ENCODE results near the gene CFLAR. TPM values are rescaled to one million over a fixed set of nuclear protein-coding genes. Genes with fewer than 3 reads are reported as not detected.
A peak's percentile ranks its signal among the peaks of the same experiment; 100 is the strongest.

Gene CFLAR
- total and polyA plus RNA-seq, 2 of the 13 experiments (the other 11 are each of a cell fraction or from before 2014, with no cell fraction given): 43.8 to 92.1 TPM

DNA sequence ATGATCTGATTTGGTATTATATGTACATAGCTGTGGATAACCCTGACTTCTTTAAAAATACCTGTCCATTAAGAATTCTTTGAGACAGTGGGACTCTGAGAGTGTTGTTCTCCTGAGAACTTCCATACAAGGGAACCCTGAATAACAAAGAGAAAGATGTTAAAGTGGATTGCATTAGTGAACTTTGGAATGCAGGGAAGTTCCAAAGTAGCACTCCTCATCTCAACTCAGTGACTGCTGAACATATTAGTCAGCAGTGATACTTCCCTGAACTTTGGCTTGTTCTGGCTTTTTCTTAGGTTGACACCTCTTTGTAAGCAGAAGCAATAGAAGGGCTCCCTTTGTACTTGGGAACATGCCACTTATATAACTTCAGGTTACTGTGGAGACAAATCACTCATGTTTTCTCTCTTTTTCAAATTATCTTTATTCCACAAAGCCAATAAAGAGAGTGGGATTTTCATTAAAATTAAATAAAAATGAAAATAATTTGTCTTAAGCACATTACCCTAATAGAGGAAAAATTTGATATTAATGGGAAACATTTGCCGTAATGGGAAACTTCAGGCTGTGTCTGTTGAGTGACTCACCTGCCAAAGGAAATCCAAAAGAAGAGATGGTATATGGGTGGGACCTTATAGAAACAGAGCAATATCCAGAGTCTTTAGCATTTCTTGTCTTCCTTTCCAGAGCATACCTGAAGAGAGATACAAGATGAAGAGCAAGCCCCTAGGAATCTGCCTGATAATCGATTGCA is 33.3 kb downstream of the CFLAR start (continued):
- TF ChIP-seq, protein P1, sequence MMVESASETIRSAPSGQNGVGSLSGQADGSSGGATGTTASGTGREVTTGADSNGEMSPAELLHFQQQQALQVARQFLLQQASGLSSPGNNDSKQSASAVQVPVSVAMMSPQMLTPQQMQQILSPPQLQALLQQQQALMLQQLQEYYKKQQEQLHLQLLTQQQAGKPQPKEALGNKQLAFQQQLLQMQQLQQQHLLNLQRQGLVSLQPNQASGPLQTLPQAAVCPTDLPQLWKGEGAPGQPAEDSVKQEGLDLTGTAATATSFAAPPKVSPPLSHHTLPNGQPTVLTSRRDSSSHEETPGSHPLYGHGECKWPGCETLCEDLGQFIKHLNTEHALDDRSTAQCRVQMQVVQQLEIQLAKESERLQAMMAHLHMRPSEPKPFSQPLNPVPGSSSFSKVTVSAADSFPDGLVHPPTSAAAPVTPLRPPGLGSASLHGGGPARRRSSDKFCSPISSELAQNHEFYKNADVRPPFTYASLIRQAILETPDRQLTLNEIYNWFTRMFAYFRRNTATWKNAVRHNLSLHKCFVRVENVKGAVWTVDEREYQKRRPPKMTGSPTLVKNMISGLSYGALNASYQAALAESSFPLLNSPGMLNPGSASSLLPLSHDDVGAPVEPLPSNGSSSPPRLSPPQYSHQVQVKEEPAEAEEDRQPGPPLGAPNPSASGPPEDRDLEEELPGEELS (CRISPR knock-in tag; IDR thresholded peaks at IDR 0.05): peak; percentile 66
- TF ChIP-seq, protein P2, sequence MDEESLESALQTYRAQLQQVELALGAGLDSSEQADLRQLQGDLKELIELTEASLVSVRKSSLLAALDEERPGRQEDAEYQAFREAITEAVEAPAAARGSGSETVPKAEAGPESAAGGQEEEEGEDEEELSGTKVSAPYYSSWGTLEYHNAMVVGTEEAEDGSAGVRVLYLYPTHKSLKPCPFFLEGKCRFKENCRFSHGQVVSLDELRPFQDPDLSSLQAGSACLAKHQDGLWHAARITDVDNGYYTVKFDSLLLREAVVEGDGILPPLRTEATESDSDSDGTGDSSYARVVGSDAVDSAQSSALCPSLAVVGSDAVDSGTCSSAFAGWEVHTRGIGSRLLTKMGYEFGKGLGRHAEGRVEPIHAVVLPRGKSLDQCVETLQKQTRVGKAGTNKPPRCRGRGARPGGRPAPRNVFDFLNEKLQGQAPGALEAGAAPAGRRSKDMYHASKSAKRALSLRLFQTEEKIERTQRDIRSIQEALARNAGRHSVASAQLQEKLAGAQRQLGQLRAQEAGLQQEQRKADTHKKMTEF (CRISPR knock-in tag; IDR thresholded peaks at IDR 0.05): peak; percentile 85
- 0 out of 2 replicates have a peak, but pooled peaks have one; percentile 17 for TF ChIP-seq TGIF2 (CRISPR knock-in tag; IDR thresholded peaks at IDR 0.05)
- TF ChIP-seq NFIC (IDR thresholded peaks at IDR 0.05; ENCODE audit: low read length): peak; percentile 66; the same call in 1 of the 2 replicates
- TF ChIP-seq, protein P3, sequence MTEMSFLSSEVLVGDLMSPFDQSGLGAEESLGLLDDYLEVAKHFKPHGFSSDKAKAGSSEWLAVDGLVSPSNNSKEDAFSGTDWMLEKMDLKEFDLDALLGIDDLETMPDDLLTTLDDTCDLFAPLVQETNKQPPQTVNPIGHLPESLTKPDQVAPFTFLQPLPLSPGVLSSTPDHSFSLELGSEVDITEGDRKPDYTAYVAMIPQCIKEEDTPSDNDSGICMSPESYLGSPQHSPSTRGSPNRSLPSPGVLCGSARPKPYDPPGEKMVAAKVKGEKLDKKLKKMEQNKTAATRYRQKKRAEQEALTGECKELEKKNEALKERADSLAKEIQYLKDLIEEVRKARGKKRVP (CRISPR knock-in tag; IDR thresholded peaks at IDR 0.05): peak in 1 of 2 experiments; percentile 54; a peak in 2 of 4 replicates
- no peak for TF ChIP-seq SMYD3 (CRISPR knock-in tag; IDR thresholded peaks at IDR 0.05)
- TF ChIP-seq ZBTB20 (CRISPR knock-in tag; IDR thresholded peaks at IDR 0.05; ENCODE audit: borderline replicate concordance, low read depth): no peak
- peak; percentile 81 for TF ChIP-seq JUN (CRISPR knock-in tag; IDR thresholded peaks at IDR 0.05)
- TF ChIP-seq ZNF567 (CRISPR knock-in tag; IDR thresholded peaks at IDR 0.05; ENCODE audit: borderline replicate concordance): no peak; the same call in 1 of the 2 replicates
- TF ChIP-seq ZFP36L1 (CRISPR knock-in tag; IDR thresholded peaks at IDR 0.05): no peak
- TF ChIP-seq HMG20A (CRISPR knock-in tag; IDR thresholded peaks at IDR 0.05; ENCODE audit: borderline replicate concordance): peak; percentile 87; the same call in 1 of the 2 replicates
- no peak for TF ChIP-seq ZNF564 (CRISPR knock-in tag; IDR thresholded peaks at IDR 0.05)
- no peak for TF ChIP-seq CC2D1A (CRISPR knock-in tag; IDR thresholded peaks at IDR 0.05)
- no peak for TF ChIP-seq GABPB1 (CRISPR knock-in tag; IDR thresholded peaks at IDR 0.05)
- TF ChIP-seq ARID3A (IDR thresholded peaks at IDR 0.05; ENCODE audit: low read depth, low read length): no peak; the same call in 1 of the 2 replicates
- TF ChIP-seq PAXIP1 (CRISPR knock-in tag; conservative IDR thresholded peaks at IDR 0.05): peak; percentile 92
- no peak for TF ChIP-seq U2AF2 (IDR thresholded peaks at IDR 0.05; ENCODE audit: low read depth, low read length)
